ENCODE results near the gene ZBTB20.

The ZBTB20 gene

DNA sequence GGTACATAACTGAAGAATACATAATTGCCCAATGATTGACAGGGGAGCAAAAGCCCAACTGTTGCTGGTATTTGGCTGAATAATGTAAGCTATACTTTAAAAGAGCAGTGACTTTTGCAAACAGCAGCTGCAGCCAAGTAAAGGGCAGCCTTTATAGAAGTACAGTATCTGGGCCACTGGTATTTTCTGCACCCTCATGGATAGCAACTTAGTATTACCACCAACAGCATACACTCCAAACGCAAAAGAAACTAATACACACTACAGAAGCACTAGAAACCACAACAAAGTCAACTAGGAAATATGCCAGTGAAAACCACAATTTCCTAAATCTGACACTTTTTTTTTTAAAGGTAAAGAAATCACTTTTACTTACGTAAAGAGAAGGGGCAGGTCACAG, 647.1 kb downstream of the ZBTB20 start:
- in situ Hi-C loops (cut with MboI; ENCODE audit: low sequenced_read_pairs, unreplicated experiment): no loop called here
- TF ChIP-seq, protein P1, sequence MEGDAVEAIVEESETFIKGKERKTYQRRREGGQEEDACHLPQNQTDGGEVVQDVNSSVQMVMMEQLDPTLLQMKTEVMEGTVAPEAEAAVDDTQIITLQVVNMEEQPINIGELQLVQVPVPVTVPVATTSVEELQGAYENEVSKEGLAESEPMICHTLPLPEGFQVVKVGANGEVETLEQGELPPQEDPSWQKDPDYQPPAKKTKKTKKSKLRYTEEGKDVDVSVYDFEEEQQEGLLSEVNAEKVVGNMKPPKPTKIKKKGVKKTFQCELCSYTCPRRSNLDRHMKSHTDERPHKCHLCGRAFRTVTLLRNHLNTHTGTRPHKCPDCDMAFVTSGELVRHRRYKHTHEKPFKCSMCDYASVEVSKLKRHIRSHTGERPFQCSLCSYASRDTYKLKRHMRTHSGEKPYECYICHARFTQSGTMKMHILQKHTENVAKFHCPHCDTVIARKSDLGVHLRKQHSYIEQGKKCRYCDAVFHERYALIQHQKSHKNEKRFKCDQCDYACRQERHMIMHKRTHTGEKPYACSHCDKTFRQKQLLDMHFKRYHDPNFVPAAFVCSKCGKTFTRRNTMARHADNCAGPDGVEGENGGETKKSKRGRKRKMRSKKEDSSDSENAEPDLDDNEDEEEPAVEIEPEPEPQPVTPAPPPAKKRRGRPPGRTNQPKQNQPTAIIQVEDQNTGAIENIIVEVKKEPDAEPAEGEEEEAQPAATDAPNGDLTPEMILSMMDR (IDR thresholded peaks at IDR 0.05; ENCODE audit: borderline replicate concordance, control extremely low read depth, extremely low read depth, insufficient read depth, missing control alignments): no peak
- DNase-seq (ENCODE audit: low spot score): no peak

- DNase-seq (ENCODE audit: low spot score): no peak
- TF ChIP-seq, protein P1 (IDR thresholded peaks at IDR 0.05; ENCODE audit: borderline replicate concordance, control extremely low read depth, extremely low read depth, insufficient read depth, missing control alignments): no peak
- in situ Hi-C loops (cut with MboI; ENCODE audit: low sequenced_read_pairs, unreplicated experiment): no loop called here
Measured at GRCh38 chr3:114498539-114499370, 648.3 kb downstream of the ZBTB20 start.

GRCh38 chr3:114496874-114497273, 650.2 kb downstream of the ZBTB20 start:
- in situ Hi-C loops (cut with MboI; ENCODE audit: low sequenced_read_pairs, unreplicated experiment): no loop called here
- TF ChIP-seq, protein P1 (IDR thresholded peaks at IDR 0.05; ENCODE audit: borderline replicate concordance, control extremely low read depth, extremely low read depth, insufficient read depth, missing control alignments): no peak
- no peak for DNase-seq (ENCODE audit: low spot score)

- DNase-seq (ENCODE audit: low spot score): no peak
- TF ChIP-seq, protein P1 (IDR thresholded peaks at IDR 0.05; ENCODE audit: borderline replicate concordance, control extremely low read depth, extremely low read depth, insufficient read depth, missing control alignments): no peak
- in situ Hi-C loops (cut with MboI; ENCODE audit: low sequenced_read_pairs, unreplicated experiment): no loop called here
Measured at GRCh38 chr3:114496466-114496865, 650.6 kb downstream of the ZBTB20 start.

GRCh38 chr3:114496021-114496434, 651.1 kb downstream of the ZBTB20 start:
- TF ChIP-seq, protein P1 (IDR thresholded peaks at IDR 0.05; ENCODE audit: borderline replicate concordance, control extremely low read depth, extremely low read depth, insufficient read depth, missing control alignments): no peak
- DNase-seq (ENCODE audit: low spot score): no peak
- in situ Hi-C loops (cut with MboI; ENCODE audit: low sequenced_read_pairs, unreplicated experiment): no loop called here

- TF ChIP-seq, protein P1 (IDR thresholded peaks at IDR 0.05; ENCODE audit: borderline replicate concordance, control extremely low read depth, extremely low read depth, insufficient read depth, missing control alignments): no peak
- in situ Hi-C loops (cut with MboI; ENCODE audit: low sequenced_read_pairs, unreplicated experiment): no loop called here
- DNase-seq (ENCODE audit: low spot score): no peak
Measured at GRCh38 chr3:114494498-114494897, 652.6 kb downstream of the ZBTB20 start.

Measured in GM13976 (cell line).